Ishikawa (cell line): ENCODE measurements around the gene LRRC14B.

Source experiments
- CEBPB ChIP-seq: IDR thresholded peaks from 2 replicates; pipeline ENCODE4 v1.6.1; 2012
- EP300 ChIP-seq: IDR thresholded peaks from 2 replicates; pipeline ENCODE4 v1.6.1; 2012; ENCODE audit warnings: borderline replicate concordance
- RAD21 ChIP-seq: IDR thresholded peaks from 2 replicates; pipeline ENCODE4 v1.6.1; 2012; ENCODE audit warnings: low read depth
- REST ChIP-seq: IDR thresholded peaks from 2 replicates; pipeline ENCODE4 v1.6.1; 2012; ENCODE audit warnings: low read depth, mild to moderate bottlenecking
- TAF1 ChIP-seq: IDR thresholded peaks from 2 replicates; pipeline ENCODE4 v1.6.1; 2012; ENCODE audit warnings: low read depth, mild to moderate bottlenecking
- TEAD4 ChIP-seq: IDR thresholded peaks from 2 replicates; pipeline ENCODE4 v1.6.1; 2012
- USF1 ChIP-seq: IDR thresholded peaks from 2 replicates; pipeline ENCODE4 v1.6.1; 2012
- YY1 ChIP-seq: IDR thresholded peaks from 2 replicates; pipeline ENCODE4 v1.6.1; 2012; ENCODE audit warnings: low read depth

DNA sequence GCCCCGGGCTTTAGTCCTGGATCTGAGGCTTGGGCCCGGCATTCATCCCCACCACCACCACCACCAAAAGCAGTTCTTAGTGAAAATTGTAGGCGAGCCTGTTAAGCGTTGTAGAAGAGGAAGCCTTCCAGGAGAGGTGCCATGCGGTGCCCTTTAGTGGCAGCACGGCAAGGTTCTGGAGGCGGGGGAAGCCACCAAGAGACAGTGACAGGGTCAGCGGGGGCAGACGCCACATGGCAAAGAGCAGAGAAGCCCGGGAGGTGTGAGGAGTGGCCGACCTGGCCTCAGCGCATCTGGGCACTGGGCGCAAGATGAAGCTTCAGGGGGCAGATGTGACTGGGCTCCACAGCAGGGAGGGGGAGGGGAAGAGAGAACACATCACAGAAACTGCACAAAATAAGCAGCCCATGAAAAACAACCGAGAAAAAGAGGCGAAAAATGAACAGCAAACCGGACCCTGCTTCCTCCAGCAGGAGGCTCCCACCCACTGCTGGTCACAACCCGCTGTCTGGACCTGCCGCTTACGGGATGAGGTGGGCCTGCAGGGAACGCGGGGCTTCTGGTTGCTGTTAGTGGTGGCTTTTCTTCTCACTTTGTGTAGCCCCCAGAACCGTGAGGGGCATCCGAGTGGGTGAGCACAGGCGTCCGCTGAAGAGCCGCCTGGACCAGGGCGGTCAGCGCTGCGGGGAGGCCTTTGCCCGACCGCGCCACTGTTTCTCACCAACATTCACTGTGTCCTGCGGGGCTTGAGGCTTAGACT is 4.3 kb downstream of the LRRC14B start:
- no peak for TF ChIP-seq CEBPB
- no peak for TF ChIP-seq YY1
- TF ChIP-seq TEAD4, result no peak
- no peak for TF ChIP-seq TAF1
- TF ChIP-seq RAD21, result no peak
- no peak for TF ChIP-seq USF1
- TF ChIP-seq EP300, result no peak
- no peak for TF ChIP-seq REST
